Measurements from ENCODE around the gene ACOX1.
"Not testable (repeated sequence)": the region's sequence is repeated elsewhere in the genome, so short reads cannot be mapped to it uniquely, and the experiment has no call there.

ACOX1 gene

DNA sequence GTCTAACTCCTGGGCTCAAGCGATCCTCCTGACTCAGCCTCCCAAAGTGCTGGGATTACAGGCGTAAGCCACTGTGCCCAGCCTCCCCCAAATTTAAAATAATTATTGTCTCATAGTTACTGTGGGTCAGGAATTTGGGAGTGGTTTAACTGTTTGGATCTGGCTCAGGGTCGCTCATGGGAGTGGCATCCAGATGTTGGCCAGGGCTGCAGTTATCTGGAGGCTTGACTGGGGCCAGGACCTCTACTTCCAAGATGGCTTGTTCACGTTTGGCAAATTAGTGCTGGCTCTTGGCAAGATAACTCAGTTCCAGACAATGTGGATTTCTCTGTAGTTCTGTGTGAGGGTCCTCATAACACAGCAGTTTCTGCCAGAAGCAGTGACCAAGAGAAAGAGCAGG is 8.1 kb upstream of the ACOX1 start:
- no peaks in the 10 kb centered on the region for H3K4me1 Mint-ChIP-seq
- peaks cover 9% of the 10 kb centered on the region for H3K36me3 Mint-ChIP-seq (ENCODE audit: insufficient read depth)
- ATAC-seq (replicated peaks; ENCODE audit: extremely low read depth, poor library complexity, severe bottlenecking) (no peak), DNase-seq (ENCODE audit: low spot score in 2 of 2) (no peak)
- no peaks in the 10 kb centered on the region for H3K9me3 Mint-ChIP-seq
- no peak overlapping the region for H3K4me3 Mint-ChIP-seq
- H3K27ac Mint-ChIP-seq (ENCODE audit: low read depth), result no peak overlapping the region
- no peaks in the 10 kb centered on the region for H3K27me3 Mint-ChIP-seq

DNA sequence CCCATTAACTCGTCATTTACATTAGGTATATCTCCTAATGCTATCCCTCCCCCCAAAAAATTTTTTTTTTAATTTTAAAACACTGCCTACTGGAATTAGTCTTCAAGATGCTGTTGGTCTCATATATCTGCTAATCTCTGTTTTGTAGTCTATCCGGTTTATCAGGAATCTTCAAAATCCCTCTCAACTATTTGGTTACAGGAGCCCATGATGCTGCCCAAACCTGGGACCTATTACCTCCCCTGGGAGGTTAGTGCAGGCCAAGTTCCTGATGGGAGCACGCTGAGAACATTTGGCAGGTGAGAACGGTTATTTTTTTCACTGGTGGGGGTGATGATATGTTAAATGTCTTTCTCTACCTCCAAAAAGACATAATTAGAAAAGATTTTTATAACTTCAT is 7.0 kb upstream of the ACOX1 start:
- DNase-seq (ENCODE audit: low spot score in 2 of 2) (no peak), ATAC-seq (replicated peaks; ENCODE audit: extremely low read depth, poor library complexity, severe bottlenecking) (no peak)
- Mint-ChIP-seq H3K4me3 (no peak overlapping the region), H3K27me3 (no peaks in the 10 kb centered on the region), H3K9me3 (no peaks in the 10 kb centered on the region), H3K27ac (ENCODE audit: low read depth) (no peak overlapping the region), H3K36me3 (ENCODE audit: insufficient read depth) (peaks cover 3% of the 10 kb centered on the region), H3K4me1 (no peaks in the 10 kb centered on the region)

DNA sequence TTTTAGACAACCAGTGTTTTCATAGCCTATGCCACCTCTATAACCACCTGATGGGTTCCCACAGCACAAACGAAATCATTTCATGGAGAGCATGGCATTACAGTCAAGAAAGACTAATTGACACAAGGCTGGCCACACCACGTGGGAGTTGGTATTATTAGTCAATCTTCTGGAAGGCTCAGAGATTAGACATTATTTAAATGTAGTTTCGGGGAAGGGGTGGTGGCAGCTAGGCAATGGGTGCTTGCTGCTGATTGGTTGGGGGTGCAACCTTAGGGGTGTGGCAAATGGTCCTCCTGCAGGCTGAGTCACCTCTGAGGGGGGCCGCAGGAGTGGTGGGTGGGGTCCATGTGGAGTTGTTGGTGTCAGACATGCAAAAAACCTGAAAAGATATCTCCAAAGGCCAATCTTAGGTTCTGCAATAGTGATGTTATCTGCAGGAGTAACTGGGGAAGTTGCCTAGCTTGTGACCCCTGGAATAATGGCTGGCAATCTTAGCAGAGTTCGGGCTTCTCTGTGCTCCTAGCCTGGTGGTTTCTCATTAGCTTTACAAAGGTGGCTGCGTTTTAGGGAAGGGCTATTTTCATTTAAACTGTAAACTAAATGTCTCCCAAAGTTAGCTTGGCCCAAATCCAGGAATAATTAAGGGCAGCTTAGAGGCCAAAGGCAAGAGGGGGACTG is 4.7 kb upstream of the ACOX1 start:
- no peaks in the 10 kb centered on the region for H3K27me3 Mint-ChIP-seq
- ATAC-seq (replicated peaks; ENCODE audit: extremely low read depth, poor library complexity, severe bottlenecking) (no peak), DNase-seq (ENCODE audit: low spot score in 2 of 2) (no peak)
- H3K4me1 Mint-ChIP-seq, result peaks cover 8% of the 10 kb centered on the region
- H3K36me3 Mint-ChIP-seq (ENCODE audit: insufficient read depth), result peaks cover 12% of the 10 kb centered on the region
- no peaks in the 10 kb centered on the region for H3K9me3 Mint-ChIP-seq
- no peak overlapping the region for H3K27ac Mint-ChIP-seq (ENCODE audit: low read depth)
- no peak overlapping the region for H3K4me3 Mint-ChIP-seq

DNA sequence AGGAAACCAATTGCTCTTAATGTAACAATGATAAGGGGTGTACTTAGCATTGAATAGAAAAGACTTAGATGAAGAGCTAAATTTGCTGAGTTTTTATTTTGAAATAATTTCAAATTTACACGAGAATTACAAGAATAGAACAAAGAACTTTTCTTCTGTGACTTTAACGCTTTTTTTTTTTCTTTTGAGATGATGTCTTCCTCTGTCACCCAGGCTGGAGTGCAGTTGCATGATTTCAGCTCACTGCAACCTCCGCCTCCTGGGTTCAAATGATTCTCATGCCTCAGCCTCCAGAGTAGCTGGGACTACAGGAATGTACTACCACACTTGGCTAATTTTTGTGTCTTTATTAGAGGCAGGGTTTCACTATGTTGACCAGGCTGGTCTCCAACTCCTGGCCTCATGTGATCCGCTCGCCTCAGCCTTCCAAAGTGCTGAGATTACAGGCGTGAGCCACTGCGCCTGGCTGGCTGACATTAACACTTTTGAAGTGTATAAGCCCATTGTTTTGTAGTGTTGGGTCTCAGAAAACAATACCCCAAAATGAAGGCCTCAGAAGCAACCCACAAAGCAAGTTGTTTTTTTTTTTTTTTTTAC is 2.2 kb upstream of the ACOX1 start:
- DNase-seq (ENCODE audit: low spot score in 2 of 2), result no peak
- Mint-ChIP-seq H3K27me3 (no peaks in the 10 kb centered on the region), H3K36me3 (ENCODE audit: insufficient read depth) (peaks cover 14% of the 10 kb centered on the region), H3K27ac (ENCODE audit: low read depth) (no peak overlapping the region), H3K4me1 (peaks cover 23% of the 10 kb centered on the region), H3K9me3 (no peaks in the 10 kb centered on the region), H3K4me3 (peak overlapping the region; percentile 94)
- ATAC-seq (replicated peaks; ENCODE audit: extremely low read depth, poor library complexity, severe bottlenecking), result no peak

DNA sequence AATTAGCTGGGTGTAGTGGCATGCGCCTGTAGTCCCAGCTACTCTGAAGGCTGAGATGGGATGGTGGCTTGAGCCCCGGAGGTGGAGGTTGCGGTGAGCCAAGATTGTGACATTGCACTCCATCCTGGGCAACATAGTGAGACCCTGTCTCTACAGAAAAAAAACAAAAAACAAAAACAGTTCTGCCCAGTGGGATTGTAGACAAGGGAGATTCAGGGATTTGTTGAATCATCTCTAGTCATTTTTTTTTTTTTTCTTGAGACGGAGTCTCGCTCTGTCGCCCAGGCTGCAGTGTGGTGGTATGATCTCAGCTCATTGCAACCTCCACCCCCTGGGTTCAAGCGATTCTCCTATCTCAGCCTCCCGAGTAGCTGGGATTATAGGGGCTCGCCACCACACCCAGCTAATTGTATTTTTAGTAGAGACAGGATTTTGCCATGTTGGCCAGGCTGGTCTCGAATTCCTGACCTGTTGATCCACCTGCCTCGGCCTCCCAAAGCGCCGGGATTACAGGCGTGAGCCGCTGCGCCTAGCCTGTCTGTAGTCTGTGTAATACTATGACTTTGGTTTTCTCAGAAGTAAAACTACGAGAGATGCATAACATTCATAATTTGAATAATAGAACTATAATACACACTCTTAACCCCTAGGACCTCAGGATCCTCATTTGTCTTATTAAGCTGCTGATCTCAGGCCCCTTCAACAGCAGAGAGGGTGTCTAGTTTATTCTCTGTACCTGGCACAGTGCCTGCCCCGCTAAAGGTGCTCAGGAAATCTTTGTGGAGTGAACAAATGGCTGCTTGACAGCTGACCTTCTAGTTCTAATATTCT is 1.4 kb upstream of the ACOX1 start:
- no peak for ATAC-seq (replicated peaks; ENCODE audit: extremely low read depth, poor library complexity, severe bottlenecking)
- H3K27ac Mint-ChIP-seq (ENCODE audit: low read depth), result peak overlapping the region; percentile 99

DNA sequence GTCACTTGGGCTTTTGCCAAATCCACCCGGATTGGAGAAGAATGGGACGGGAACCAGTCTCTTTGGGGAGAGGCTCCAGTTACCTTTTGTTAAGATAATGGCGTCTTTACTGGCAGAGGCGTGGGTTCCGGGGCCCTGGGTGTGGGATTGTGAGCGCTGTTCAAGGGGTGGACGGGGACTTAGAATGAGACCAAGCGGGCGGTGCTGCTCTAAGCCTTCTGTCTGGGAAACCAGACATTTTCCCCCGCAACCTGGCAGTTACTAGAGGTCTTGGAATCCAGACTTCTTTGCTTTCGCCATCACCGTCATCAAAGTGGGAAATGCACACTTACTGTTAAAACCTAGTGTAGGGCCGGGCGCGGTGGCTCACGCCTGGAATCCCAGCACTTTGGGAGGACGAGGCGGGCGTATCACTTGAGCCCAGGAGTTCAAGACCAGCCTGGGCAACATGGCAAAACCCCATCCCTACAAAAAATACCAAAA is 780 bp upstream of the ACOX1 start:
- ATAC-seq (replicated peaks; ENCODE audit: extremely low read depth, poor library complexity, severe bottlenecking) (peak; percentile 36), DNase-seq (ENCODE audit: low spot score in 2 of 2) (no peak)
- Mint-ChIP-seq H3K27me3 (no peaks in the 10 kb centered on the region), H3K4me3 (peak overlapping the region; percentile 94), H3K27ac (ENCODE audit: low read depth) (peak overlapping the region; percentile 99), H3K4me1 (peaks cover 30% of the 10 kb centered on the region), H3K9me3 (no peaks in the 10 kb centered on the region), H3K36me3 (ENCODE audit: insufficient read depth) (peaks cover 14% of the 10 kb centered on the region)

More for the DNA sequence above, 1.4 kb upstream of the ACOX1 start:
- DNase-seq (ENCODE audit: low spot score in 2 of 2), result no peak
- peak overlapping the region; percentile 94 for H3K4me3 Mint-ChIP-seq
- H3K9me3 Mint-ChIP-seq, result no peaks in the 10 kb centered on the region
- peaks cover 30% of the 10 kb centered on the region for H3K4me1 Mint-ChIP-seq
- peaks cover 14% of the 10 kb centered on the region for H3K36me3 Mint-ChIP-seq (ENCODE audit: insufficient read depth)
- no peaks in the 10 kb centered on the region for H3K27me3 Mint-ChIP-seq

DNA sequence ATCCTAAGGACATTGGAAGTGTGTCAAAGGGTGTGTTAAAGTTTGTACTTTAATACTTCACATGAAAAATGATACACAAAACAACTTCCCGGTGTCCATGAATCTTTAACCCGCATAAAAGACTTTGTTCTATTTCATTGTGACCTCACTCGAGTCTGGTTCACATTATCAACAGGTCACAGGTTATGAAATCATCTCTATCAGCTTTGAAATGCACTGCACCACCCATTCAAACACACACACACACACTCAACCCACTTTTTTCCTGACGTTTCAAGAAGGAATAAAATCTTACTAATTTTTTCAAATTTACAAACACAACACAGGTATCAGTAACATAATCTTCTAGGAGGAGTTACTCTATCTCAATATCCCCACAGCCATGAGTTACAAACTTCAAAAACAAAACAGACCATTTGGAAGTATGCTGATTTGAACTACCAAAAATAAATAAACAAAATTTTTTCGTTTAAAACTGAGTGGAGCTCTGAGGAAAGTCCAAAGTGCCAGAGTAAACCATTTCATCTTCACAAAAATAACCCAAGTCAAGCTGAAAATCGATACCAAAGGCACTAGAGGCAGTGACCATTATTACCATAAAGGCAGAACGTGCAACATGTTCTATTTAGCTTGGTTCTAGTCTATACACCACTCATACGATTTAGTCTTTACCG is 2.7 kb downstream of the ACOX1 start:
- peaks cover 17% of the 10 kb centered on the region for H3K36me3 Mint-ChIP-seq (ENCODE audit: insufficient read depth)
- H3K4me3 Mint-ChIP-seq, result no peak overlapping the region
- H3K9me3 Mint-ChIP-seq, result no peaks in the 10 kb centered on the region
- DNase-seq (ENCODE audit: low spot score in 2 of 2) (no peak), ATAC-seq (replicated peaks; ENCODE audit: extremely low read depth, poor library complexity, severe bottlenecking) (no peak)
- H3K27me3 Mint-ChIP-seq, result no peaks in the 10 kb centered on the region
- H3K4me1 Mint-ChIP-seq, result peaks cover 36% of the 10 kb centered on the region
- H3K27ac Mint-ChIP-seq (ENCODE audit: low read depth), result peak overlapping the region; percentile 80

DNA sequence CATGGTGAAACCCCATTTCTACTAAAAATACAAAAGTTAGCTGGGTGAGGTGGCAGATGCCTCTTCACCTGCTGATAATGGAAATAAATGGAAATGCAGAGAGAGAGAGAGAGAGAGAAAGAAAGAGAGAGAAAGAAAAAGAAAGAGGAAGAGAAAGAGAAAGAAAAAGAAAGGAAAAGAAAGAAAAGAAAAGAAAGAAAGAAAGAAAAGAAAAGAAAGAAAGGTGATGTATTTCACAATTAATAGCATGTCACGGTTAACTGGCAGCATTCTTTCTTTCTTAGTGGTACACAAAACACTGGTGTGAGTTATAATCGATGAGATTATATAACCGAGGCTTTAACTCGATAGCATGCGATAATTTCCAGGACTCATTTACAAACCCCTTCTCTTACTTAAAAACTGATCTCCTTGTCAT is 3.2 kb downstream of the ACOX1 start:
- DNase-seq (ENCODE audit: low spot score in 2 of 2), result no peak
- Mint-ChIP-seq H3K36me3 (ENCODE audit: insufficient read depth) (peaks cover 17% of the 10 kb centered on the region), H3K4me1 (peaks cover 36% of the 10 kb centered on the region), H3K27me3 (no peaks in the 10 kb centered on the region), H3K27ac (ENCODE audit: low read depth) (peak overlapping the region; percentile 80), H3K9me3 (no peaks in the 10 kb centered on the region), H3K4me3 (peak overlapping the region; percentile 16)
- ATAC-seq (replicated peaks; ENCODE audit: extremely low read depth, poor library complexity, severe bottlenecking), result no peak

DNA sequence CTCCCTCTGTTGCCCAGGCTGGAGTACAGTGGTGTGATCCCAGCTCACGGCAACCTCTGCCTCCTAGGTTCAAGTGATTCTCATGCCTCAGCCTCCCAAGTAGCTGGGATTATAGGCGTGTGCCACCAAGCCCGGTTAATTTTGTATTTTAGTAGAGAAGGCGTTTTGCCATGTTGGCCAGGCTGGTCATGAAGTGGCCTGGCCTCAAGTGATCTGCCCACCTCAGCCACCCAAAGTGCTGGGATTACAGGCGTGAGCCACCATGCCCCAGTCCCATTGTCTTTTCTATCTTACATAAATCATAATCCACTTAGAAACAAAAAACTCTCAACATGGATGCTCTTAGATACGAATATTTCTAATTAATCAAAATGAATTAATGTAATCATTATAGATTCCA is 3.8 kb downstream of the ACOX1 start:
- DNase-seq (ENCODE audit: low spot score in 2 of 2); H3K4me3 Mint-ChIP-seq; H3K27me3 Mint-ChIP-seq; ATAC-seq (replicated peaks; ENCODE audit: extremely low read depth, poor library complexity, severe bottlenecking); H3K9me3 Mint-ChIP-seq: not testable (repeated sequence)
- H3K4me1 Mint-ChIP-seq, result peaks cover 36% of the 10 kb centered on the region
- H3K36me3 Mint-ChIP-seq (ENCODE audit: insufficient read depth), result peaks cover 17% of the 10 kb centered on the region
- peak overlapping the region; percentile 80 for H3K27ac Mint-ChIP-seq (ENCODE audit: low read depth)

DNA sequence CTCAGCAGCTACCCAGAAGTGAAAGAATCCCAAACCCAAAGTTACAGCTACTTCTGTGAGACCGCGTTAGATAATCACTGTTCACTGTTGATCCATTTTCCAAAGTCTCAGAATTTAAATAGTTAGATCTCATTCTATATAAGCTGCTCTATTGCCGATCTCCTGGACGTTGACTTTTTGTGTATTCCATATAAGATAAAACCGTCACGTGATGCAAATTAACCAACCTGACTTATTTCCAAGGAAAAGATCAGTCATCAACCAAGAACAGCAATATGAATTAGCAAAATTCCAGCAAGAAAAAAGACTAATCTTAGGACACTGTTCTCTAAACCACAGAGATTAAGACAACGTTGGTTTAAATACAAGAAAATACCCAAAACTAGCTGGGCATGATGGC is 8.3 kb downstream of the ACOX1 start:
- Mint-ChIP-seq H3K4me1 (peaks cover 22% of the 10 kb centered on the region), H3K27ac (ENCODE audit: low read depth) (no peak overlapping the region), H3K27me3 (no peaks in the 10 kb centered on the region), H3K9me3 (no peaks in the 10 kb centered on the region), H3K4me3 (no peak overlapping the region), H3K36me3 (ENCODE audit: insufficient read depth) (peaks cover 12% of the 10 kb centered on the region)
- DNase-seq (ENCODE audit: low spot score in 2 of 2) (no peak), ATAC-seq (replicated peaks; ENCODE audit: extremely low read depth, poor library complexity, severe bottlenecking) (no peak)

DNA sequence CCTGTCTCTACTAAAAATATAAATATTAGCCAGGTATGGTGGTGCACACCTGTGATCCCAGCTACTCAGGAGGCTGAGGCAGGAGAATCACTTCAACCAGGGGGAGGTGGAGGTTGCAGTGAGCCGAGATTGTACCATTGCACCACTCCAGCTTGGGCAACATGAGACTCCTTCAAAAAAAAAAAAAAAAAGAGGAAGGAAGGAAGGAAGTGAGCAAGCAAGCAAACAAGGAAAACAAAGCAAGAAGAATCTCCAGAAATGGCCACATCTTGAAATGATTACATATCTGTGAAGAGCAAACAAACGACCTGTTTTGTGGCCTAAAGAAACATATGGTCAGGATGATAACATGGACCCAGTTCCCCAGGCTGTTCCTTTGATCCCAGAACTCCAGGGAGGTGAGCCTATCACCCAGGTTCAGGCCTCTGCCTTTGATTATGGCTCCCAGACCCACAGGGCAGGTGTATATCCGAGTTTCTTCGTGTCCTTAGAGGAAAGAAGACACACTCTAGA is 8.9 kb downstream of the ACOX1 start:
- Mint-ChIP-seq H3K4me3 (no peak overlapping the region), H3K27me3 (no peaks in the 10 kb centered on the region), H3K4me1 (peaks cover 19% of the 10 kb centered on the region), H3K27ac (ENCODE audit: low read depth) (peak overlapping the region; percentile 17), H3K36me3 (ENCODE audit: insufficient read depth) (peaks cover 12% of the 10 kb centered on the region), H3K9me3 (no peaks in the 10 kb centered on the region)
- DNase-seq (ENCODE audit: low spot score in 2 of 2) (no peak), ATAC-seq (replicated peaks; ENCODE audit: extremely low read depth, poor library complexity, severe bottlenecking) (no peak)

DNA sequence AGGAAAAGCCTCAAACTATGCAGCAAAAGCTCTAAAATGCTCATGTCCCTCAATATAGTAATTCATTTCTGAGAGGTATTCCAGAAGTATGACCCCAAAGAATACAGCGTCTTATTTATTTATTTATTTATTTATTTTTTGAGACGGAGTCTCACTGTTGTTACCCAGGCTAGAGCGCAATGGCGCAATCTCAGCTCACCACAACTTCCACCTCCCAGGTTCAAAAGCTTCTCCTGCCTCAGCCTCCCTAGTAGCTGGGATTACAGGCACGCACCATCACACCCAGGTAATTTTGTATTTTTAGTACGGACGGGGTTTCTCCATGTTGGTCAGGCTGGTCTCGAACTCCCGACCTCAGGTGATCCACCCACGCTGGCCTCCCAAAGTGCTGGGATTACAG is 9.9 kb downstream of the ACOX1 start:
- not testable (repeated sequence) for H3K27me3 Mint-ChIP-seq; H3K4me3 Mint-ChIP-seq; H3K9me3 Mint-ChIP-seq; H3K27ac Mint-ChIP-seq (ENCODE audit: low read depth); ATAC-seq (replicated peaks; ENCODE audit: extremely low read depth, poor library complexity, severe bottlenecking); DNase-seq (ENCODE audit: low spot score in 2 of 2)
- H3K4me1 Mint-ChIP-seq, result peaks cover 19% of the 10 kb centered on the region
- H3K36me3 Mint-ChIP-seq (ENCODE audit: insufficient read depth), result peaks cover 15% of the 10 kb centered on the region
